Nephron (organoid): Measurements from ENCODE around the gene ARHGAP15.
A peak's percentile ranks its signal among the peaks of the same experiment; 100 is the strongest.

Experiments used
- H3K27ac Mint-ChIP-seq, 3 experiments: 2 replicates each; pipeline ENCODE4 v1.8.0; 2020; ENCODE audit warnings: mixed read lengths in 3 of 3, mild to moderate bottlenecking in 2 of 3, moderate library complexity in 1 of 3
- H3K27me3 Mint-ChIP-seq: 2 replicates; pipeline ENCODE4 v1.8.0; 2021; ENCODE audit warnings: low read depth, mild to moderate bottlenecking, moderate library complexity, mixed read lengths
- H3K36me3 Mint-ChIP-seq: 2 replicates; pipeline ENCODE4 v1.8.0; 2020; ENCODE audit warnings: low read depth, mixed read lengths
- H3K4me1 Mint-ChIP-seq: 2 replicates; pipeline ENCODE4 v1.8.0; 2020; ENCODE audit warnings: mixed read lengths
- H3K4me3 Mint-ChIP-seq, 3 experiments: 2 replicates each; pipeline ENCODE4 v1.8.0; 2020; ENCODE audit warnings: mild to moderate bottlenecking in 3 of 3, mixed read lengths in 3 of 3, moderate library complexity in 2 of 3
- H3K9me3 Mint-ChIP-seq: 2 replicates; pipeline ENCODE4 v1.8.0; 2020; ENCODE audit warnings: mixed read lengths
- TF ChIP-seq, protein P1 (sequence below), 3 experiments: fragments of 200-600 bp; sonication (generic); IDR thresholded peaks; one replicate each; pipeline ENCODE4 v1.5.0; 2021; ENCODE audit warnings: antibody characterized with exemption in 3 of 3; ENCODE audit not compliant: unreplicated experiment in 3 of 3

ARHGAP15 gene

GRCh38 chr2:143451642-143452281 is 322.5 kb downstream of the ARHGAP15 start:
- TF ChIP-seq, protein P1, sequence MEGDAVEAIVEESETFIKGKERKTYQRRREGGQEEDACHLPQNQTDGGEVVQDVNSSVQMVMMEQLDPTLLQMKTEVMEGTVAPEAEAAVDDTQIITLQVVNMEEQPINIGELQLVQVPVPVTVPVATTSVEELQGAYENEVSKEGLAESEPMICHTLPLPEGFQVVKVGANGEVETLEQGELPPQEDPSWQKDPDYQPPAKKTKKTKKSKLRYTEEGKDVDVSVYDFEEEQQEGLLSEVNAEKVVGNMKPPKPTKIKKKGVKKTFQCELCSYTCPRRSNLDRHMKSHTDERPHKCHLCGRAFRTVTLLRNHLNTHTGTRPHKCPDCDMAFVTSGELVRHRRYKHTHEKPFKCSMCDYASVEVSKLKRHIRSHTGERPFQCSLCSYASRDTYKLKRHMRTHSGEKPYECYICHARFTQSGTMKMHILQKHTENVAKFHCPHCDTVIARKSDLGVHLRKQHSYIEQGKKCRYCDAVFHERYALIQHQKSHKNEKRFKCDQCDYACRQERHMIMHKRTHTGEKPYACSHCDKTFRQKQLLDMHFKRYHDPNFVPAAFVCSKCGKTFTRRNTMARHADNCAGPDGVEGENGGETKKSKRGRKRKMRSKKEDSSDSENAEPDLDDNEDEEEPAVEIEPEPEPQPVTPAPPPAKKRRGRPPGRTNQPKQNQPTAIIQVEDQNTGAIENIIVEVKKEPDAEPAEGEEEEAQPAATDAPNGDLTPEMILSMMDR (IDR thresholded peaks at IDR 0.05; ENCODE audit: unreplicated experiment in 3 of 3): no peak
- H3K27ac Mint-ChIP-seq: peak overlapping the region; percentile 1 to 31 (median 26)

GRCh38 chr2:143452817-143453451 is 323.7 kb downstream of the ARHGAP15 start:
- Mint-ChIP-seq H3K4me1 (peaks cover 19% of the 10 kb centered on the region), H3K27me3 (no peaks in the 10 kb centered on the region), H3K36me3 (no peaks in the 10 kb centered on the region), H3K9me3 (peaks cover 3% of the 10 kb centered on the region), H3K4me3 (no peak overlapping the region), H3K27ac (no peak overlapping the region)
- TF ChIP-seq, protein P1 (IDR thresholded peaks at IDR 0.05; ENCODE audit: unreplicated experiment in 3 of 3): no peak

More at GRCh38 chr2:143451642-143452281, 322.5 kb downstream of the ARHGAP15 start:
- H3K9me3 Mint-ChIP-seq: peaks cover 2% of the 10 kb centered on the region
- peaks cover 19% of the 10 kb centered on the region for H3K4me1 Mint-ChIP-seq
- peaks cover 3% of the 10 kb centered on the region for H3K27me3 Mint-ChIP-seq
- no peaks in the 10 kb centered on the region for H3K36me3 Mint-ChIP-seq
- H3K4me3 Mint-ChIP-seq: no peak overlapping the region

DNA sequence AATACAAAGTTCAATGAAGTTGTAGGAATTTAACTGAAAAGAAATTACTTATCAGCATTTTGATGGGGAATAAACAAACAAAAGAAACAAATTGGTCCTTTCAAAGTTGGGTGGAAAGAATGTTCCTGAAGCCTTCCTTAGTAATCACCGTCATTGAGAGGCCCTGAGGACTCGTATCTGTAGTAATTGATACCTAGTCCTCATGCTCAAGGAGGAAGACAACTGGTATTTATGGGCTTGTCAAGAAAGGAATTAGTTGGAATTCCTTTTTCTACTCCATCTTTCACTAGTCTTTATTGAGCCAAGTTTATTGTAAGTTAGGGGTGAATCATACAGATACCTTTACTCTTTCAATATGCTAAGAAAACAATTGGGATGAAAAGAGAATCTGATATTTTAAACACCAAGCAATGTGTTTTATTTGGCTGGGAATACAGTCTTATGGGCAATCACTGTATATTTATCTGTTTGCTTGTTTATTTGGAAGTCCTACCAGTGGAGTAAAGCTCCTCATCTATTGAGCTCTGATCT is 324.8 kb downstream of the ARHGAP15 start:
- peaks cover 7% of the 10 kb centered on the region for H3K9me3 Mint-ChIP-seq
- H3K36me3 Mint-ChIP-seq: peaks cover 3% of the 10 kb centered on the region
- H3K27ac Mint-ChIP-seq: no peak overlapping the region
- TF ChIP-seq, protein P1 (IDR thresholded peaks at IDR 0.05; ENCODE audit: unreplicated experiment in 3 of 3): no peak
- H3K27me3 Mint-ChIP-seq: no peaks in the 10 kb centered on the region
- peaks cover 19% of the 10 kb centered on the region for H3K4me1 Mint-ChIP-seq
- H3K4me3 Mint-ChIP-seq: no peak overlapping the region

GRCh38 chr2:143455317-143455716 is 326.1 kb downstream of the ARHGAP15 start:
- Mint-ChIP-seq H3K4me3 (no peak overlapping the region), H3K4me1 (peaks cover 19% of the 10 kb centered on the region), H3K9me3 (peaks cover 7% of the 10 kb centered on the region), H3K27ac (no peak overlapping the region), H3K36me3 (peaks cover 3% of the 10 kb centered on the region), H3K27me3 (no peaks in the 10 kb centered on the region)
- TF ChIP-seq, protein P1 (IDR thresholded peaks at IDR 0.05; ENCODE audit: unreplicated experiment in 3 of 3): no peak

GRCh38 chr2:143458258-143459190 is 329.3 kb downstream of the ARHGAP15 start:
- Mint-ChIP-seq H3K4me3 (no peak overlapping the region), H3K36me3 (peaks cover 3% of the 10 kb centered on the region), H3K4me1 (no peaks in the 10 kb centered on the region), H3K27me3 (no peaks in the 10 kb centered on the region), H3K9me3 (peaks cover 15% of the 10 kb centered on the region), H3K27ac (no peak overlapping the region)
- TF ChIP-seq, protein P1 (IDR thresholded peaks at IDR 0.05; ENCODE audit: unreplicated experiment in 3 of 3): no peak
